Adrenal gland (tissue), 5 donors: ENCODE results near the gene ZCCHC9.

ENCODE experiments used
- POLR2A ChIP-seq, 2 donors: fragments of 450-650 bp; IDR thresholded peaks; one replicate each; pipeline ENCODE4 v1.6.1; 2017; ENCODE audit warnings: antibody characterized with exemption in 2 of 2, mild to moderate bottlenecking in 2 of 2, moderate library complexity in 1 of 2
- TF ChIP-seq, protein P1 (sequence below), 6 experiments: fragments of 450-650 bp in 4 of 6; fragments of 200-600 bp in 2 of 6; sonication (generic) in 1 of 6; IDR thresholded peaks; 1 replicate in 5 of 6; 2 replicates in 1 of 6; pipeline versions ENCODE4 v1.5.1 to v1.8.0; 2016 to 2021; ENCODE audit warnings: antibody characterized with exemption in 6 of 6, mild to moderate bottlenecking in 2 of 6, moderate library complexity in 1 of 6
- donor health status: DM: no; HTN: no; CAD: no.

DNA sequence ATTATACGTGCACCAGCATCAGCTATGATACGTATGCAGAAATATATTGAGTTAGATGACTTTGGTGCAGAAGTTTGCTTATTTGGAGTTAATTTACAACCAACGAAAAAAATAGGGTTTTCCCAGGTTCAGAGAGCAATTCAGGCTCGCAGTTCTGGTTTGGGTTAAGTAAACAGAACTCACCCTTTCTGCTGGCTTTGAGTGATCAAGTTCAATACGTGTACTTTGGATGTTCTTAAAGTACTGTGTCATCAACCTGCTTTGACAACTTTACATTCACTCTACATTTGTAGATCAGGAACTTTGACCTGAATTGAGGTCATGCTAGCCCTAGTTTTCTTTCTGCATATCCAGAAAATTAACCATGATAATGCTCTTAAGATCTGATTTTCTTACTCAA, 51.8 kb downstream of the ZCCHC9 start:
- TF ChIP-seq, protein P1, sequence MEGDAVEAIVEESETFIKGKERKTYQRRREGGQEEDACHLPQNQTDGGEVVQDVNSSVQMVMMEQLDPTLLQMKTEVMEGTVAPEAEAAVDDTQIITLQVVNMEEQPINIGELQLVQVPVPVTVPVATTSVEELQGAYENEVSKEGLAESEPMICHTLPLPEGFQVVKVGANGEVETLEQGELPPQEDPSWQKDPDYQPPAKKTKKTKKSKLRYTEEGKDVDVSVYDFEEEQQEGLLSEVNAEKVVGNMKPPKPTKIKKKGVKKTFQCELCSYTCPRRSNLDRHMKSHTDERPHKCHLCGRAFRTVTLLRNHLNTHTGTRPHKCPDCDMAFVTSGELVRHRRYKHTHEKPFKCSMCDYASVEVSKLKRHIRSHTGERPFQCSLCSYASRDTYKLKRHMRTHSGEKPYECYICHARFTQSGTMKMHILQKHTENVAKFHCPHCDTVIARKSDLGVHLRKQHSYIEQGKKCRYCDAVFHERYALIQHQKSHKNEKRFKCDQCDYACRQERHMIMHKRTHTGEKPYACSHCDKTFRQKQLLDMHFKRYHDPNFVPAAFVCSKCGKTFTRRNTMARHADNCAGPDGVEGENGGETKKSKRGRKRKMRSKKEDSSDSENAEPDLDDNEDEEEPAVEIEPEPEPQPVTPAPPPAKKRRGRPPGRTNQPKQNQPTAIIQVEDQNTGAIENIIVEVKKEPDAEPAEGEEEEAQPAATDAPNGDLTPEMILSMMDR (IDR thresholded peaks at IDR 0.05): no peak
- no peak for TF ChIP-seq POLR2A (IDR thresholded peaks at IDR 0.05)
